Suppressor macrophage treated with lipopolysaccharide for 4 hours (primary cell): Measurements from ENCODE around the gene KCNK17.
A peak's percentile ranks its signal among the peaks of the same experiment; 100 is the strongest.

Source experiments
- DNase-seq: peaks from one replicate; pipeline ENCODE4 v3.0.0-alpha.2; 2020

The KCNK17 gene

GRCh38 chr6:39335780-39336545, 21.7 kb upstream of the KCNK17 start:
- peak; percentile 25 for DNase-seq

GRCh38 chr6:39333644-39334438, 19.6 kb upstream of the KCNK17 start:
- no peak for DNase-seq

- peak; percentile 23 for DNase-seq
Observed at GRCh38 chr6:39330476-39330875, 16.3 kb upstream of the KCNK17 start.

GRCh38 chr6:39330057-39330456, 15.8 kb upstream of the KCNK17 start:
- peak; percentile 80 for DNase-seq

GRCh38 chr6:39328066-39328465, 13.8 kb upstream of the KCNK17 start:
- DNase-seq = no peak

- no peak for DNase-seq
Observed at GRCh38 chr6:39327507-39327906, 13.3 kb upstream of the KCNK17 start.

GRCh38 chr6:39322306-39322850, 8.2 kb upstream of the KCNK17 start, which contains the start of gene KCNK16:
Gene KCNK16 (minus strand): TSS chr6:39322702. CDS start chr6:39322540, 162 bp downstream.
- no peak for DNase-seq

- DNase-seq = no peak
Observed at GRCh38 chr6:39321761-39322160, 7.5 kb upstream of the KCNK17 start.

GRCh38 chr6:39320363-39320984, 6.3 kb upstream of the KCNK17 start:
- DNase-seq = no peak

GRCh38 chr6:39319621-39320362, 5.6 kb upstream of the KCNK17 start:
- DNase-seq = no peak

GRCh38 chr6:39317256-39317655, 3.0 kb upstream of the KCNK17 start:
- DNase-seq = no peak

- DNase-seq = no peak
Observed at GRCh38 chr6:39313526-39314272, 520 bp downstream of the KCNK17 start.

- no peak for DNase-seq
Observed at GRCh38 chr6:39312912-39313525, 1.2 kb downstream of the KCNK17 start.

GRCh38 chr6:39310542-39310941, 3.7 kb downstream of the KCNK17 start:
- DNase-seq = no peak

- peak; percentile 77 for DNase-seq
Observed at GRCh38 chr6:39309942-39310531, 4.2 kb downstream of the KCNK17 start.

- DNase-seq = no peak
Observed at GRCh38 chr6:39307462-39307861, 6.8 kb downstream of the KCNK17 start.

GRCh38 chr6:39304951-39305350, 9.3 kb downstream of the KCNK17 start:
- DNase-seq = no peak

GRCh38 chr6:39303425-39304153, 10.6 kb downstream of the KCNK17 start:
- no peak for DNase-seq

- peak; percentile 88 for DNase-seq
Observed at GRCh38 chr6:39302669-39303424, 11.4 kb downstream of the KCNK17 start.
